Occipital lobe (tissue), 2 donors: Measurements from ENCODE around the gene KIAA0513. TPM values are rescaled to one million over a fixed set of nuclear protein-coding genes. Genes with fewer than 3 reads are reported as not detected.
A peak's percentile ranks its signal among the peaks of the same experiment; 100 is the strongest.

Experiments
- DNase-seq: peaks from one replicate; lab custom pipeline; 2025; lab: John Stamatoyannopoulos, UW
- total RNA-seq: library from RNA; depleted of rRNA; stranded (reverse); fragments of >200 nt; gene quantifications from one replicate; pipeline ENCODE4 v1.2.3, GENCODE V29; 2014

Gene KIAA0513, protein sequence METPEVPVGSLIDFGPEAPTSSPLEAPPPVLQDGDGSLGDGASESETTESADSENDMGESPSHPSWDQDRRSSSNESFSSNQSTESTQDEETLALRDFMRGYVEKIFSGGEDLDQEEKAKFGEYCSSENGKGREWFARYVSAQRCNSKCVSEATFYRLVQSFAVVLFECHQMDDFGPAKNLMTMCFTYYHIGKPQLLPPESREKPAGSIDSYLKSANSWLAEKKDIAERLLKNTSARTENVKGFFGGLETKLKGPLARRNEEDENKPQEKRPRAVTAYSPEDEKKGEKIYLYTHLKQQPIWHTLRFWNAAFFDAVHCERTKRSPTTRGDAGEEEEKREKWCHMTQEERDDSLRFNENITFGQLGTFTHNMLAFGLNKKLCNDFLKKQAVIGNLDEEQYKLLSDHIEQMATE
- 53.7 TPM for total RNA-seq

- DNase-seq = peak; percentile 83
These were observed at the start of gene KIAA0513 for GRCh38 chr16:85027349-85027957. KIAA0513 (plus strand) TSS chr16:85027795; CDS start chr16:85067072, 39,277 bp downstream.

- DNase-seq = no peak
These were observed 48.1 kb upstream of the KIAA0513 start for GRCh38 chr16:84979516-84979915.

GRCh38 chr16:84982434-84982833, 45.2 kb upstream of the KIAA0513 start:
- DNase-seq = no peak

GRCh38 chr16:84985079-84986065, 42.2 kb upstream of the KIAA0513 start:
- no peak for DNase-seq

DNA sequence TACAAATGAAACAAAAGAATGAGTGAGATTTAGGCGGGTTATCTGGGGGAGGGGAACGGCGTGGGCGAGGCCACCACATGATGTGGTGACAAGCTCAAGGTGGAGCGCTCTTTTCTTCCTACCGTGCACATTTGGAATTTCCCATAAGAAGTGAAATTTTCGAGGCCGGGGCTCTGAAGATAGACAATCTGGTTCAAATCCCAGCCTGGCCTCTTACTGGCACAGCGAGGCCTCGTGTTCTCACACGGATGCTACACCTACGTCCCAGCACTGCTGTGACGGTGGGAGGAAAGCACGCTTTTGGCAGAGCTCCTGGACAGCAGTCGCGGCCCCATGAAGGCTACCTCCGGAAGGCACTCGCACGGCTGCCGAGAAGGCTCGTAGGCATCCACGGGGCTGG, 41.5 kb upstream of the KIAA0513 start:
- DNase-seq = no peak

DNA sequence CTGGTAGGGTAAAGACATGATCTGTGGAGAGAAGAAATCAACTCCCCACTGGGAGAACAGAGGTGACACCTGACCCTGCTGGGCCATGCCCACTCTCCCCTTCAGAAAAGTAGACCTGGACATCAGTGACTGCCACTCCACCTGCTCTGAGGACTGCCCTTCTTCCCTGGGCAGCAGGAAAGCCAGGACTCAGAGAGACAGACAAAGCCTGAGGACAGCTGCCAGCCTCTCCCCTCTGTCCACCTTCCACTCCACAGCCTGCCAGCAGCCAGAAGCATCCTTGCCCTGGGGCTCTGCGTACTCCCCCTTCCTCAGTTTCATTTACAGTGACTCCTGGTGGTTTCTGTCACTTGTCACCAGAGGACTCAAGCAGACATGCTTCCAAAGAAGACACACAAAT, 40.7 kb upstream of the KIAA0513 start:
- no peak for DNase-seq

GRCh38 chr16:84988328-84989080, 39.1 kb upstream of the KIAA0513 start:
- no peak for DNase-seq

GRCh38 chr16:84989749-84990620, 37.6 kb upstream of the KIAA0513 start:
- no peak for DNase-seq

GRCh38 chr16:84990782-84991181, 36.8 kb upstream of the KIAA0513 start:
- DNase-seq = no peak

DNA sequence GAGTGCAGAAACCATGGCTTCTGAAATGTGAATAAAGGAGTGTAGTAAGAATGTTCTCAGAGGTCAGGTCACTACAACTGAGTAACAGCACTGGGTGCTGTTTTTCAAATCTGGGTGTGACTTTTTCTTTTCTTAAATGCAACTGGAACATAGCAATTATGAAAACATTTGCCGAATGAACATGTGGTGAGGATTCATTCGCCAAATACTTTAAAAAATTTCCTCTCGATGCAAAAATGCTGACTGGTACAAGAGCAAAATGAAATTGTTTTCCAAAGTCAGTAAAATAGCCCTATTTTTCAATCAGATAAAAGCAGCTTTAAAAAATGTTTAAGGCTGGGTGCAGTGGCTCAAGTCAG, 34.9 kb upstream of the KIAA0513 start:
- no peak for DNase-seq

GRCh38 chr16:84993926-84994325, 33.7 kb upstream of the KIAA0513 start:
- DNase-seq = no peak

GRCh38 chr16:84995663-84996062, 31.9 kb upstream of the KIAA0513 start:
- DNase-seq = no peak

- no peak for DNase-seq
These were observed 31.2 kb upstream of the KIAA0513 start for GRCh38 chr16:84996365-84996764.

DNA sequence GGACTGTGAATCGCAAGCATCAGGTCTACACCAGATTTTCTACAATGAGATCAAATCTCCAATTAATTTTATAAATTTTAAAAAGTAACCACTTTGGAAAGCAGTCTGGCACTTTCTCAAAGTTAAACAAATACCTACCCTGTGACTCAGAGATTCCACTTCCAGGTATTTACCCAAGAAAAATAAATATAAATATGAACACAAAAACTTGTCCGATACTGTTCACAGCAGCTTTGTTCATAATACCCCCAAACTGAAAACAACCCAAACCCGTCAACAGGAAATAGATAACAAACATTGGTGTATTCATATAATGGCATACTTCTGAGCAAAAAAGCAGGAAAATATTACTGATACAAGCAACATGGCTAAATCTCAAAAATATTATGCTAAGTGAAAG, 28.4 kb upstream of the KIAA0513 start:
- DNase-seq = no peak

- no peak for DNase-seq
These were observed 27.6 kb upstream of the KIAA0513 start for GRCh38 chr16:84999857-85000480.

GRCh38 chr16:85002099-85002541, 25.5 kb upstream of the KIAA0513 start:
- no peak for DNase-seq

DNA sequence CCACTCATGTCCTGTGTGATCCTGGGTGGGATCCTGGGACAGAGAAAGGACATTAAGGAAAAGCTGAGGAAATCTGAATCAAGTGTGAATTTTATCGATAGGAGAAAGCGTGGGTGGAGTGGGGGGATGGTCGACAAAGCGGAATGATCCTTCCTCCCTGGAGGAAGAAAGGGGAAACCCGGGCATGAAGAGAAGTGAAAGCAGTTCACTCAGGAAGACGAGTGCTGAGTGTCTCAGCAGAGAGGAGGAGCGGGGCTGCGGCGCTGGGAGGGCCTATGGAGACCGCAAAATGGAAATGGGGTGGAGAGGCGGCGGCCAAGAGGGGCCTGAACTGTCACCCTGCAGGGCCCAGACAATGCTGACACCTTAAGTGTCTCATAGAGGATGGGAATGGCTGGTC, 25.0 kb upstream of the KIAA0513 start:
- DNase-seq = no peak

DNA sequence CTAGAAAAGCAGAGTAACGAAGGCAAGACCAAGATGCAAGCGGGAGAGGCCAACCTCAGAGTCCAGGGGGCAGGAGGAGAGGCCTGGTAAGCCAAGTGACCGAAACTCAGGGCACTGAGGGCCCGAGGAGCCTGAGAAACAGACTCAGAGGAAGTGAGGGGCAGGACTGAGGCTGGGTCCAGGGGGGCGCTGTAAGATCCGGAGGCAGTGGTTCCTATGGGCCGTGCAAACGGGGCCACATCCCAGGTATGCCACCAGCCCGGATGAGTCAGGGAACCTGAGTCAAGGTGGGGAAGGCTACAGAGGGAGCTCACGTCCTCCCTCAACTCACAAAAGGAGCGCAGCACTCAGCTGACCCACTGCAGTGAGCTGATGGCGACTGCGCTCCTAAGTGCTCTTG, 24.5 kb upstream of the KIAA0513 start:
- DNase-seq = no peak

GRCh38 chr16:85003725-85004586, 23.6 kb upstream of the KIAA0513 start:
- no peak for DNase-seq
